ENCODE data around the gene SHROOM4.

GRCh38 chrX:50565718-50566117 is 248.3 kb downstream of the SHROOM4 start:
- TF ChIP-seq CTCF (conservative IDR thresholded peaks at IDR 0.05) (no peak), ZFX (IDR thresholded peaks at IDR 0.05) (no peak)
